ENCODE measurements around the gene KIF26A.

DNA sequence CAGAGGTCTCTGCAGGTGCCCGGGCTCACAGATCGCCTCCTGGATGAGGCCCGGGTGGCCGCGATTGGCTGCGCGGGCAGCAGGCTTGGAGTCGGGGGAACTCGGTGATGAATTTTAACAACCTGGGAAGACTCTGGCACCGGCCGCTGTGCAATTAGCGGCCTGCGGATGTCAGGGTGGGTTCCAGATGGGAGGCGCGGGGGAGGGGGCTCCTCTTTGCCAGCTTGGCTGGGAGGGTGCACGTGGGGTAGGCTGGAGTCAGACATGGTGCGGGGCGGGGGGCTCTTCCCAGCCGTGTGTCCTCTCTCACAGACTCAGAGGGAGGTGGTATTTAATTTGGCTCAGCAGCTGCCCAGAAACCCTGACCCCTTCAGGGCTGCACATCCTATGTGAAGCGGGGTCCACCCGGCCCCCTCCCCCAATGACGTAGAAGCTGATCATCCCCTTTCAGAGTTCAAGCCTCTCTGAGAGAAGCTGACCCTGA, 81.4 kb downstream of the KIF26A start:
- TF ChIP-seq, protein P1, sequence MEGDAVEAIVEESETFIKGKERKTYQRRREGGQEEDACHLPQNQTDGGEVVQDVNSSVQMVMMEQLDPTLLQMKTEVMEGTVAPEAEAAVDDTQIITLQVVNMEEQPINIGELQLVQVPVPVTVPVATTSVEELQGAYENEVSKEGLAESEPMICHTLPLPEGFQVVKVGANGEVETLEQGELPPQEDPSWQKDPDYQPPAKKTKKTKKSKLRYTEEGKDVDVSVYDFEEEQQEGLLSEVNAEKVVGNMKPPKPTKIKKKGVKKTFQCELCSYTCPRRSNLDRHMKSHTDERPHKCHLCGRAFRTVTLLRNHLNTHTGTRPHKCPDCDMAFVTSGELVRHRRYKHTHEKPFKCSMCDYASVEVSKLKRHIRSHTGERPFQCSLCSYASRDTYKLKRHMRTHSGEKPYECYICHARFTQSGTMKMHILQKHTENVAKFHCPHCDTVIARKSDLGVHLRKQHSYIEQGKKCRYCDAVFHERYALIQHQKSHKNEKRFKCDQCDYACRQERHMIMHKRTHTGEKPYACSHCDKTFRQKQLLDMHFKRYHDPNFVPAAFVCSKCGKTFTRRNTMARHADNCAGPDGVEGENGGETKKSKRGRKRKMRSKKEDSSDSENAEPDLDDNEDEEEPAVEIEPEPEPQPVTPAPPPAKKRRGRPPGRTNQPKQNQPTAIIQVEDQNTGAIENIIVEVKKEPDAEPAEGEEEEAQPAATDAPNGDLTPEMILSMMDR (IDR thresholded peaks at IDR 0.05), result no peak
- no peak for TF ChIP-seq EZH2 (IDR thresholded peaks at IDR 0.05; ENCODE audit: borderline replicate concordance, insufficient read depth, low read depth, low read length, poor library complexity, severe bottlenecking)
